Type B pancreatic cell (in vitro differentiated cells): ENCODE results near the gene INPP4B. TPM values are rescaled to one million over a fixed set of nuclear protein-coding genes. Genes with fewer than 3 reads are reported as not detected.
A peak's percentile ranks its signal among the peaks of the same experiment; 100 is the strongest.

Source experiments
- DNase-seq: peaks from one replicate; pipeline ENCODE4 v3.0.0; 2021; ENCODE audit warnings: mixed read lengths; ENCODE audit not compliant: unreplicated experiment; ENCODE audit errors: extremely low spot score
- H3K27ac Mint-ChIP-seq: 2 replicates; pipeline ENCODE4 v1.8.0; 2021; ENCODE audit warnings: mild to moderate bottlenecking, mixed read lengths
- H3K27me3 Mint-ChIP-seq: 2 replicates; pipeline ENCODE4 v1.8.0; 2021; ENCODE audit warnings: mixed read lengths
- H3K36me3 Mint-ChIP-seq: 2 replicates; pipeline ENCODE4 v1.8.0; 2021; ENCODE audit warnings: mixed read lengths
- H3K4me1 Mint-ChIP-seq: one replicate; pipeline ENCODE4 v1.8.0; 2021; ENCODE audit warnings: mixed read lengths; ENCODE audit not compliant: unreplicated experiment
- H3K4me3 Mint-ChIP-seq: 2 replicates; pipeline ENCODE4 v1.8.0; 2021; ENCODE audit warnings: mild to moderate bottlenecking, mixed read lengths
- H3K9me3 Mint-ChIP-seq: 2 replicates; pipeline ENCODE4 v1.8.0; 2021; ENCODE audit warnings: mixed read lengths
- total RNA-seq: library from RNA; stranded (reverse); gene quantifications from 2 replicates; pipeline ENCODE4 v1.2.1, GENCODE V29; 2021; ENCODE audit warnings: low replicate concordance
- TF ChIP-seq, protein P1 (sequence below): fragments of 200-600 bp; sonication (generic); conservative IDR thresholded peaks from 2 replicates; pipeline ENCODE4 v1.5.0; 2021; ENCODE audit warnings: antibody characterized with exemption, mild to moderate bottlenecking

The INPP4B gene
- total RNA-seq, 1 donor from 2014 or later = 9.0 TPM

DNA sequence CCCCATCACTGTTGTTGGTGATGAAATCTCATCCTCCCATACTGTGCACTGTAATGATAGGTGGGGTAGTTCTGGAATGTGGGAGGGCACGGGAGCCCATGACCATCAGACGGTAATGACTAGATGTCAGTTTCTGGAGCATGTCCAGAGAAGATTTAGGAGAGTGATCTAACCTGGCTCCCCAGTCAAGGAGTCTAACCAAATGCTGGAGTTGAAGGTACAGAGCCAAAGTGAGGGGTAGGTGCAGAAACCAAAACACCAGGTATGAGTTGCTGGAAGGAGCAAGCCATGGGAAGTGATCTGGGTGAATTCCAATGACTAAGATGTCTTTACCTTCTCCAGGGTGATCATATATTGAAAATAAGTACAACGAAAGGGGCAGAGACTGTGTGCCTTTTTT, 296.9 kb downstream of the INPP4B start:
- Mint-ChIP-seq H3K27ac (peak overlapping the region; percentile 83), H3K4me1 (peaks cover 20% of the 10 kb centered on the region), H3K9me3 (peaks cover 5% of the 10 kb centered on the region), H3K36me3 (no peaks in the 10 kb centered on the region), H3K4me3 (no peak overlapping the region), H3K27me3 (no peaks in the 10 kb centered on the region)
- no peak for DNase-seq
- TF ChIP-seq, protein P1, sequence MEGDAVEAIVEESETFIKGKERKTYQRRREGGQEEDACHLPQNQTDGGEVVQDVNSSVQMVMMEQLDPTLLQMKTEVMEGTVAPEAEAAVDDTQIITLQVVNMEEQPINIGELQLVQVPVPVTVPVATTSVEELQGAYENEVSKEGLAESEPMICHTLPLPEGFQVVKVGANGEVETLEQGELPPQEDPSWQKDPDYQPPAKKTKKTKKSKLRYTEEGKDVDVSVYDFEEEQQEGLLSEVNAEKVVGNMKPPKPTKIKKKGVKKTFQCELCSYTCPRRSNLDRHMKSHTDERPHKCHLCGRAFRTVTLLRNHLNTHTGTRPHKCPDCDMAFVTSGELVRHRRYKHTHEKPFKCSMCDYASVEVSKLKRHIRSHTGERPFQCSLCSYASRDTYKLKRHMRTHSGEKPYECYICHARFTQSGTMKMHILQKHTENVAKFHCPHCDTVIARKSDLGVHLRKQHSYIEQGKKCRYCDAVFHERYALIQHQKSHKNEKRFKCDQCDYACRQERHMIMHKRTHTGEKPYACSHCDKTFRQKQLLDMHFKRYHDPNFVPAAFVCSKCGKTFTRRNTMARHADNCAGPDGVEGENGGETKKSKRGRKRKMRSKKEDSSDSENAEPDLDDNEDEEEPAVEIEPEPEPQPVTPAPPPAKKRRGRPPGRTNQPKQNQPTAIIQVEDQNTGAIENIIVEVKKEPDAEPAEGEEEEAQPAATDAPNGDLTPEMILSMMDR = no peak

DNA sequence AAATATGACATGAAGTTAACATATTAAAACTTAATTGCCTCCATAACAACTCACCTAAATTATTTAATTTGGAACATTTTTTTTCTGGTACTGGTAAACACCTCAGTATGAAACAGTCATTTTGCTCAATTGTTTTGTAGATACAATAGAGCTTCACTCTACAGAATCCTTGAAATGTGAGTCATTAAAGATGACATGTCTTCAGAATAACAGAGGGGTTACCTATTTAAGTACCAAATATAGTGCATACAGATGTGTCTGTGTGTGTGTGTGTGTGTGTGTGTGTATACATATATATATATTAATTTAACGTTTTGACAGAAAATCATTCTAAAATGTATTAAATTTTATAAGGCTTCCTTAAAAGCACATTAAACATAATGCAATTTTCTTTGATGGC, 297.6 kb downstream of the INPP4B start:
- H3K36me3 Mint-ChIP-seq = no peaks in the 10 kb centered on the region
- H3K9me3 Mint-ChIP-seq = peaks cover 5% of the 10 kb centered on the region
- peaks cover 24% of the 10 kb centered on the region for H3K4me1 Mint-ChIP-seq
- TF ChIP-seq, protein P1 = no peak
- no peak for DNase-seq
- H3K4me3 Mint-ChIP-seq = no peak overlapping the region
- no peak overlapping the region for H3K27ac Mint-ChIP-seq
- no peaks in the 10 kb centered on the region for H3K27me3 Mint-ChIP-seq

DNA sequence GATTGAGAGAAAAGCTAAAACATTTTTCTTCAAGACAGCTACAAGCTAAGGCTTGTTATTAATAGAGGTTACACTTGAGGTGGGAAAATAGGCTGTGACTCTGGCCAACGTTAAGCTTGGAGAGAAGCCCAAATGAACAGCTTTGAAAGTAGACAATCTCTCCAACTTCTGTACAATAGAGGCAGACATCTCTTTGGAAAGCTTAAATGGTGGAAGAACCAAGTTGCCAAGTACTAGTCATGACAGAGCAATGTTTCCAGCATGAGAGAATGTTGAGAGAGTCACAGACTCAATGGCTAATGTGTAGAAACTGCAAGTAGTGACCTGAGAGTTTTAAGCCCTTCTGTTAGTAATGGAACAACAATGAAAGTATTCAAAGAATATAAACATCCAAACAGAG, 298.1 kb downstream of the INPP4B start:
- TF ChIP-seq, protein P1 = no peak
- no peaks in the 10 kb centered on the region for H3K36me3 Mint-ChIP-seq
- no peak overlapping the region for H3K4me3 Mint-ChIP-seq
- H3K27me3 Mint-ChIP-seq = no peaks in the 10 kb centered on the region
- DNase-seq = no peak
- H3K27ac Mint-ChIP-seq = no peak overlapping the region
- peaks cover 5% of the 10 kb centered on the region for H3K9me3 Mint-ChIP-seq
- peaks cover 24% of the 10 kb centered on the region for H3K4me1 Mint-ChIP-seq

DNA sequence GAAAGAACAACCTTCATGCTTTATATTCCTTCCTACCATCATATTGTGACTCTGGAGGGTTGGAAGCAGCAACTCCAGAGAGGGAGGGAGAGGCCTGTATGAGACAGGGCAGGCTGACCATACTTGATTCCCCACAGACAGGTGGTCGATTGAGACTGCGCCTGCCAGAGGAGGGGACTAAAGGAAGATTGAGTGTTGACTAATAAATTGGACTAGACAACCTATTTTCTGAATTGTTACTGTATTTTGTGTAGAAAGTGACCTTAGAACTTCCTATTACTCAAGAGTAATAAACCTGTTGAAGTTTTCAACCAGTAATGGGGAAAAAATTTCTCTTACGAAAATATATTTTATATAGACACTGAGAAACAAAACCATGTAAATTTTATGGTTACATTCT, 301.5 kb downstream of the INPP4B start:
- no peak for DNase-seq
- no peaks in the 10 kb centered on the region for H3K27me3 Mint-ChIP-seq
- H3K4me3 Mint-ChIP-seq = no peak overlapping the region
- H3K27ac Mint-ChIP-seq = no peak overlapping the region
- peaks cover 5% of the 10 kb centered on the region for H3K9me3 Mint-ChIP-seq
- H3K36me3 Mint-ChIP-seq = no peaks in the 10 kb centered on the region
- TF ChIP-seq, protein P1 = no peak
- H3K4me1 Mint-ChIP-seq = peaks cover 12% of the 10 kb centered on the region

DNA sequence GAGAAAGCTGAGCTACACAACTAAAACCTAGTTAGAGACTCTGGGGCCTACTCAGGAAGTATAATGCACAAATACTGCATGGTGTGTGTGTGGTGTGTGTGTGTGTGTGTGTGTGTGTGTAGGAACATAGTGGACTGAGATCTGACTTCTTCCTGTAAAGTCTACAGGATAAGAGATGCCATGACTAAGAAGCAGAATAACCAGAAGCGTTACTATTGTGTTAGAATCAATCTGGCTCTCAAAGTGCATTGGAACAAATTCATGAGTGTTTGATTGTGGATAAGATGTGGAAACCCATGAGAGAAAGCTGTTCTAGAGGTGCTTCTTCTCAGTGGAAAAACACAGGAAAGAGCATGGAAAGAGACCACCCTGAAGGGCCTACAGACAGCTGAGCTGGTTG, 302.1 kb downstream of the INPP4B start:
- Mint-ChIP-seq H3K27me3 (no peaks in the 10 kb centered on the region), H3K4me1 (peaks cover 7% of the 10 kb centered on the region), H3K27ac (no peak overlapping the region), H3K9me3 (peaks cover 5% of the 10 kb centered on the region), H3K4me3 (no peak overlapping the region), H3K36me3 (no peaks in the 10 kb centered on the region)
- DNase-seq = no peak
- TF ChIP-seq, protein P1 = no peak

DNA sequence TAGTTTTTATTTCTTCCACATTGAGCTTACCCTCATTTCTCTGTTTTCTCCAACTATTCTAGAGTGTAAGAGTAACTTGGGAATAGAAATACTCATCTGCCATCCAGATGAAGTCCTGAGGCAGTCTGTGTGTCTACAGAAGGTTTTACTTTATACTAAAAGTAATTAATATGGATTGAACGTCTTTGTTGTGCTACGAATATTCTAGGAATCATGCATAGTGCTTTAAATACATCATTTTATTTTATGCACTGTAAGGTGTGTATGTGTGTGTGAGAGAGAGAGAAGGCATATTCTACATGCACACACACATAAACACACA, 305.7 kb downstream of the INPP4B start:
- Mint-ChIP-seq H3K4me3 (no peak overlapping the region), H3K4me1 (peaks cover 5% of the 10 kb centered on the region), H3K27me3 (no peaks in the 10 kb centered on the region), H3K36me3 (no peaks in the 10 kb centered on the region), H3K9me3 (no peaks in the 10 kb centered on the region), H3K27ac (no peak overlapping the region)
- DNase-seq = no peak
- TF ChIP-seq, protein P1 = no peak
